ENCODE results near the gene SOCS2. TPM values are rescaled to one million over a fixed set of nuclear protein-coding genes. Genes with fewer than 3 reads are reported as not detected.
A peak's percentile ranks its signal among the peaks of the same experiment; 100 is the strongest.

Gene SOCS2
- total and polyA plus RNA-seq, 2 of the 8 experiments (the other 6 are each of a cell fraction or from before 2014, with no cell fraction given): 14.5 to 18.0 TPM

DNA sequence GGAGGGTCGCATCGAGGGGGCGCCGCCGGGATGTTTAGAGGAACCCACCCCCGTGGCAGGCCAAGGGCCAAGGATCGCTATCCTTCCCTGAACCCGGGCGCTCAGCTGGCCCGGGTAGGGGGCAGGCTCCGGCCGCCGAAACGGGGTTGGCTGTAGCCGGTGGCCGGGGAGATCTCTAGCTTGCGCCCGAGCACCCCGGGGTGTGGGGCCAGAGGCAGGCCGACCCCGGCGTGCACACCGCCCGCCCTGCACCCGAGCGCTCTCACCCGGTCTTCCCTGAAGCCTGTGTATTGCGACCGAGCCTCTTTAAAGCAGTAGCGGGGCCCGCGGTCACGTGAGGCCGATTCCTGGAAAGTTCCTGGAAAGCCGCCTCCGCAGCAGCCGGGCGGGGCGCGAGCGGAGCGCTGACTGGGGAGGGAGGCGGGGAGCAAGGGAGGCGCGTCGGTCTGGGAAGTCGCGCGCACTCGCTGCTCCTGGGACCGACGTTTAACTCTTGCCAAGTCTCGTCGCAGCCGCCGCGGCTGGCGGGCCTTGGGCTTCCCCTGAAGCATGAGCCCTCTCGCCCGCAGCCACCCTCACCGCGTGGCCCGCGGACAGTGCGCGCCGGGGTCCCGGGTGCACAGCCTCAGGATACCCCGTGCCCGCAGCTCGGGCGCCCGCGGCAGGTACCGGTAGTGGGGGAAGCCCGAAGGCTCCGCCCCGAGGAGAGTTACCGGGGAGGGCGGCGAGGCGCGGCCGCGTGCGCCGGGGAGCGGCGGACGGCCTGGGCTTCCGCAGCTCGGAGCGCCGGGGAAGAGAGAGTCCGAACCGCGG lies 1.7 kb upstream of the SOCS2 start:
- Histone ChIP-seq H2BK120ac (replicated peaks; ENCODE audit: low read depth, low read length) (no peak overlapping the region), H3K23ac (ENCODE audit: insufficient read length) (no peak overlapping the region), H2AK5ac (ENCODE audit: low read depth, low read length) (no peak overlapping the region), H3K79me2 (ENCODE audit: control insufficient read depth in 1 of 2, insufficient read depth in 2 of 2, low read length in 2 of 2) (peaks cover 0 to 12% of the 10 kb centered on the region in 2 experiments; a peak in 2 of 4 replicates), H2BK5ac (ENCODE audit: low read depth, low read length) (peak overlapping the region; percentile 81), H3K27me3 (replicated peaks in 1 of 4; ENCODE audit: control insufficient read depth in 3 of 4, extremely low read depth in 1 of 4, insufficient read depth in 3 of 4, low read length in 3 of 4) (peaks cover 0 to 34% (median 21%) of the 10 kb centered on the region in 4 experiments; a peak in 5 of 7 replicates), H3K79me1 (ENCODE audit: low read depth, low read length) (no peaks in the 10 kb centered on the region; the same call in 1 of the 2 replicates), H3K14ac (ENCODE audit: insufficient read length) (no peak overlapping the region), H2BK20ac (ENCODE audit: low read length) (no peak overlapping the region), H2AFZ (ENCODE audit: low read length) (no peak overlapping the region), H3K4ac (replicated peaks; ENCODE audit: insufficient read length, low read depth, low read length) (no peak overlapping the region), H4K5ac (ENCODE audit: insufficient read length, low read depth, low read length) (peak overlapping the region; percentile 61), H3K4me2 (ENCODE audit: insufficient read depth in 1 of 2, low read depth in 2 of 2, low read length in 2 of 2) (peak overlapping the region; percentile 82 to 85), H3K56ac (replicated peaks; ENCODE audit: insufficient read length, low read depth, low read length) (peak overlapping the region; percentile 47), H3K23me2 (ENCODE audit: low read depth, low read length) (peaks cover 26% of the 10 kb centered on the region; the same call in 1 of the 2 replicates), H3K27ac (ENCODE audit: low read depth, low read length) (no peak overlapping the region; the same call in 1 of the 2 replicates), H3K9ac (replicated peaks in 1 of 4; ENCODE audit: extremely low read depth in 1 of 4, low read depth in 3 of 4, low read length in 3 of 4) (peak overlapping the region; percentile 13 to 70 (median 40); a peak in 5 of 7 replicates), H3K4me3 (ENCODE audit: extremely low read depth in 1 of 4, insufficient read depth in 2 of 4, low read depth in 3 of 4, low read length in 4 of 4) (peak overlapping the region; percentile 68 to 82 (median 74)), H3K18ac (ENCODE audit: extremely low read depth, low read length) (peak overlapping the region; percentile 78), H4K20me1 (replicated peaks in 1 of 2; ENCODE audit: control insufficient read depth in 1 of 2, insufficient read depth in 2 of 2, low read length in 2 of 2) (peaks cover 0 to 8% of the 10 kb centered on the region in 2 experiments), H2BK12ac (ENCODE audit: low read depth, low read length) (peak overlapping the region; percentile 43; the same call in 1 of the 2 replicates), H4K91ac (replicated peaks; ENCODE audit: insufficient read length, low read length) (peak overlapping the region; percentile 48), H3K4me1 (replicated peaks in 1 of 4; ENCODE audit: control insufficient read depth in 3 of 4, insufficient read depth in 4 of 4, low read length in 3 of 4) (peaks cover 0 to 2% (median 0%) of the 10 kb centered on the region in 4 experiments; a peak in 5 of 7 replicates), H2BK15ac (ENCODE audit: low read length) (no peak overlapping the region), H4K8ac (ENCODE audit: extremely low read depth, insufficient read depth, low read length) (peak overlapping the region; percentile 79; the same call in 1 of the 2 replicates), H3K36me3 (ENCODE audit: control insufficient read depth in 2 of 4, insufficient read depth in 4 of 4, low read length in 3 of 4) (peaks cover 0 to 6% (median 0%) of the 10 kb centered on the region in 4 experiments; a peak in 1 of 8 replicates), H3K9me3 (ENCODE audit: insufficient read depth in 2 of 2, low read depth in 1 of 2, low read length in 1 of 2) (no peaks in the 10 kb centered on the region)
- FAIRE-seq (no peak), DNase-seq (ENCODE audit: low read depth in 1 of 2, low spot score in 2 of 2) (peak in 1 of 2 experiments; percentile 91)
- ChIA-PET POLR2A (ENCODE audit: partially characterized antibody) (interaction anchor here (0.5 to 7.2 kb wide), 6 partner anchors 14 to 200 kb away, joined by 3 to 41 read pairs (median 4); no protein-coding TSS in a partner anchor), CTCF (ENCODE audit: partially characterized antibody) (interaction anchor here (0.6 to 5.0 kb wide), 6 partner anchors 42 to 531 kb away, joined by 3 to 51 read pairs (median 6); no protein-coding TSS in a partner anchor)
- 2% methylated on average over 56 of the region's 97 CpGs; no CpG with 5 or more reads in 1 of the 2 experiments for WGBS, 2 experiments (ENCODE audit: extremely low coverage in 1 of 2, insufficient coverage in 1 of 2, insufficient read length in 1 of 2, insufficient replicate concordance in 2 of 2, low coverage in 1 of 2, low lambda C conversion rate in 2 of 2, missing lambda C conversion rate in 1 of 2)
- no peak for TF ChIP-seq MAFK (IDR thresholded peaks at IDR 0.05; ENCODE audit: low read depth, low read length)
- peak; percentile 99 for TF ChIP-seq EGR1 (IDR thresholded peaks at IDR 0.05; ENCODE audit: borderline replicate concordance, low read depth, low read length)
- TF ChIP-seq SRF (IDR thresholded peaks at IDR 0.05; ENCODE audit: low read depth, low read length): no peak
- peak; percentile 94 for TF ChIP-seq CTBP2 (IDR thresholded peaks at IDR 0.05; ENCODE audit: borderline replicate concordance, insufficient read depth, insufficient read length, low read length)
- TF ChIP-seq, protein P1, sequence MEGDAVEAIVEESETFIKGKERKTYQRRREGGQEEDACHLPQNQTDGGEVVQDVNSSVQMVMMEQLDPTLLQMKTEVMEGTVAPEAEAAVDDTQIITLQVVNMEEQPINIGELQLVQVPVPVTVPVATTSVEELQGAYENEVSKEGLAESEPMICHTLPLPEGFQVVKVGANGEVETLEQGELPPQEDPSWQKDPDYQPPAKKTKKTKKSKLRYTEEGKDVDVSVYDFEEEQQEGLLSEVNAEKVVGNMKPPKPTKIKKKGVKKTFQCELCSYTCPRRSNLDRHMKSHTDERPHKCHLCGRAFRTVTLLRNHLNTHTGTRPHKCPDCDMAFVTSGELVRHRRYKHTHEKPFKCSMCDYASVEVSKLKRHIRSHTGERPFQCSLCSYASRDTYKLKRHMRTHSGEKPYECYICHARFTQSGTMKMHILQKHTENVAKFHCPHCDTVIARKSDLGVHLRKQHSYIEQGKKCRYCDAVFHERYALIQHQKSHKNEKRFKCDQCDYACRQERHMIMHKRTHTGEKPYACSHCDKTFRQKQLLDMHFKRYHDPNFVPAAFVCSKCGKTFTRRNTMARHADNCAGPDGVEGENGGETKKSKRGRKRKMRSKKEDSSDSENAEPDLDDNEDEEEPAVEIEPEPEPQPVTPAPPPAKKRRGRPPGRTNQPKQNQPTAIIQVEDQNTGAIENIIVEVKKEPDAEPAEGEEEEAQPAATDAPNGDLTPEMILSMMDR (IDR thresholded peaks at IDR 0.05; ENCODE audit: control extremely low read depth in 1 of 3, insufficient read depth in 1 of 3, low read depth in 1 of 3, low read length in 3 of 3): no peak
- TF ChIP-seq HDAC6 (IDR thresholded peaks at IDR 0.05; ENCODE audit: low read depth, low read length): no peak
- peak; percentile 84 for TF ChIP-seq ASH2L (IDR thresholded peaks at IDR 0.05; ENCODE audit: low read length)
- TF ChIP-seq NRF1 (IDR thresholded peaks at IDR 0.05; ENCODE audit: low read depth, low read length): no peak
